A673 (cell line): Measurements from ENCODE around the gene ANXA5.

Experiments used
- EZH2 ChIP-seq: fragments of 200-600 bp; sonication (generic); IDR thresholded peaks from 2 replicates; pipeline ENCODE4 v1.6.1; 2017; ENCODE audit warnings: borderline replicate concordance, low read depth, mild to moderate bottlenecking, mixed read lengths, antibody characterized with exemption, low read length; ENCODE audit not compliant: poor library complexity, severe bottlenecking
- TF ChIP-seq, protein P1 (sequence below): fragments of 300-800, 200-600 bp; sonication (generic); conservative IDR thresholded peaks from 2 replicates; pipeline ENCODE4 v1.5.1; 2017; ENCODE audit warnings: low read depth, mild to moderate bottlenecking, antibody characterized with exemption, low read length, moderate library complexity, mixed read lengths

DNA sequence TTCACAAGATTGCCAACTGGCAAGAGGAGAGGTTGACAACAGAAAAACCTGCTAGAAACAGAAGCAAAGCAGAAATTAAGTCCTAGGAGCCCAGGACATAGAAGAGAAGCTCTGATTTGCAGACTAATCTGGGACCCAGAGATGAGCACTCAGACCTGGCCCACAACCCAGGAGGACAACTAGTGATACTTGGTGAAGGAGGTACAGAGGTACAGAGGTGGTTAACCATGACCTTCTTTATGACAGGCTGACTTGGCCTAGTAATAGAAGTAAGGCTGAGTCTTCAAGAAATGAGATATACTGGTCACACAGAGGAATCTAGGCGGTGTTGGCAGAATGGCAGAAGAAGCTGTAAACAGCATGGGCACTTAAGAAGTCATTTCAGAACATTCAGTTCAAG is 43.6 kb downstream of the ANXA5 start:
- TF ChIP-seq, protein P1, sequence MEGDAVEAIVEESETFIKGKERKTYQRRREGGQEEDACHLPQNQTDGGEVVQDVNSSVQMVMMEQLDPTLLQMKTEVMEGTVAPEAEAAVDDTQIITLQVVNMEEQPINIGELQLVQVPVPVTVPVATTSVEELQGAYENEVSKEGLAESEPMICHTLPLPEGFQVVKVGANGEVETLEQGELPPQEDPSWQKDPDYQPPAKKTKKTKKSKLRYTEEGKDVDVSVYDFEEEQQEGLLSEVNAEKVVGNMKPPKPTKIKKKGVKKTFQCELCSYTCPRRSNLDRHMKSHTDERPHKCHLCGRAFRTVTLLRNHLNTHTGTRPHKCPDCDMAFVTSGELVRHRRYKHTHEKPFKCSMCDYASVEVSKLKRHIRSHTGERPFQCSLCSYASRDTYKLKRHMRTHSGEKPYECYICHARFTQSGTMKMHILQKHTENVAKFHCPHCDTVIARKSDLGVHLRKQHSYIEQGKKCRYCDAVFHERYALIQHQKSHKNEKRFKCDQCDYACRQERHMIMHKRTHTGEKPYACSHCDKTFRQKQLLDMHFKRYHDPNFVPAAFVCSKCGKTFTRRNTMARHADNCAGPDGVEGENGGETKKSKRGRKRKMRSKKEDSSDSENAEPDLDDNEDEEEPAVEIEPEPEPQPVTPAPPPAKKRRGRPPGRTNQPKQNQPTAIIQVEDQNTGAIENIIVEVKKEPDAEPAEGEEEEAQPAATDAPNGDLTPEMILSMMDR: no peak
- TF ChIP-seq EZH2: no peak
